Stimulated activated CD8-positive, alpha-beta memory T cell treated with anti-CD3 and anti-CD28 coated beads, Interleukin-12 subunit alpha, Interleukin-12 subunit beta, amount 100 ng/mL, for 24 hours (primary cell): Measurements from ENCODE around the gene OR4X1.
A peak's percentile ranks its signal among the peaks of the same experiment; 100 is the strongest.
"Not testable (repeated sequence)": the region's sequence is repeated elsewhere in the genome, so short reads cannot be mapped to it uniquely, and the experiment has no call there.

Experiments
- DNase-seq: peaks from one replicate; pipeline ENCODE4 v3.0.0-alpha.2; 2020; ENCODE audit errors: extremely low read depth

Gene OR4X1

GRCh38 chr11:48263423-48263911, at the start of gene OR4X1:
OR4X1 (plus strand) TSS chr11:48263861; CDS start chr11:48263861, 0 bp downstream.
- DNase-seq: no peak

- no peak for DNase-seq
These were observed 47.2 kb upstream of the OR4X1 start, which contains the start of gene OR4B1 for GRCh38 chr11:48216510-48216909. OR4B1 (plus strand) TSS chr11:48216810; CDS start chr11:48216810, 0 bp downstream.

GRCh38 chr11:48228761-48229160, 34.9 kb upstream of the OR4X1 start:
- no peak for DNase-seq

GRCh38 chr11:48230057-48230456, 33.6 kb upstream of the OR4X1 start:
- not testable (repeated sequence) for DNase-seq

- DNase-seq: no peak
These were observed 25.9 kb upstream of the OR4X1 start for GRCh38 chr11:48237727-48238126.

GRCh38 chr11:48242501-48242900, 21.2 kb upstream of the OR4X1 start:
- no peak for DNase-seq

GRCh38 chr11:48244804-48245203, 18.9 kb upstream of the OR4X1 start, which contains the start of gene OR4X2:
OR4X2 (plus strand) TSS chr11:48245104; CDS start chr11:48245104, 0 bp downstream.
- DNase-seq: no peak

GRCh38 chr11:48248902-48249301, 14.8 kb upstream of the OR4X1 start:
- no peak for DNase-seq

- no peak for DNase-seq
These were observed 2.1 kb upstream of the OR4X1 start for GRCh38 chr11:48261600-48261999.

- DNase-seq: no peak
These were observed 7.0 kb downstream of the OR4X1 start for GRCh38 chr11:48270621-48271020.

GRCh38 chr11:48272606-48273005, 8.9 kb downstream of the OR4X1 start:
- DNase-seq: no peak

- no peak for DNase-seq
These were observed 42.3 kb downstream of the OR4X1 start, which contains the start of gene OR4S1 for GRCh38 chr11:48305923-48306322. OR4S1 (plus strand) TSS chr11:48306223; CDS start chr11:48306223, 0 bp downstream.

- peak; percentile 28 for DNase-seq
These were observed 44.2 kb downstream of the OR4X1 start for GRCh38 chr11:48307760-48308386.

GRCh38 chr11:48313590-48313989, 49.9 kb downstream of the OR4X1 start:
- DNase-seq: not testable (repeated sequence)
